Measurements from ENCODE around the gene EEFSEC. TPM values are rescaled to one million over a fixed set of nuclear protein-coding genes. Genes with fewer than 3 reads are reported as not detected.
A peak's percentile ranks its signal among the peaks of the same experiment; 100 is the strongest.

EEFSEC gene
- total RNA-seq, 1 donor from 2014 or later, result 1.6 TPM

DNA sequence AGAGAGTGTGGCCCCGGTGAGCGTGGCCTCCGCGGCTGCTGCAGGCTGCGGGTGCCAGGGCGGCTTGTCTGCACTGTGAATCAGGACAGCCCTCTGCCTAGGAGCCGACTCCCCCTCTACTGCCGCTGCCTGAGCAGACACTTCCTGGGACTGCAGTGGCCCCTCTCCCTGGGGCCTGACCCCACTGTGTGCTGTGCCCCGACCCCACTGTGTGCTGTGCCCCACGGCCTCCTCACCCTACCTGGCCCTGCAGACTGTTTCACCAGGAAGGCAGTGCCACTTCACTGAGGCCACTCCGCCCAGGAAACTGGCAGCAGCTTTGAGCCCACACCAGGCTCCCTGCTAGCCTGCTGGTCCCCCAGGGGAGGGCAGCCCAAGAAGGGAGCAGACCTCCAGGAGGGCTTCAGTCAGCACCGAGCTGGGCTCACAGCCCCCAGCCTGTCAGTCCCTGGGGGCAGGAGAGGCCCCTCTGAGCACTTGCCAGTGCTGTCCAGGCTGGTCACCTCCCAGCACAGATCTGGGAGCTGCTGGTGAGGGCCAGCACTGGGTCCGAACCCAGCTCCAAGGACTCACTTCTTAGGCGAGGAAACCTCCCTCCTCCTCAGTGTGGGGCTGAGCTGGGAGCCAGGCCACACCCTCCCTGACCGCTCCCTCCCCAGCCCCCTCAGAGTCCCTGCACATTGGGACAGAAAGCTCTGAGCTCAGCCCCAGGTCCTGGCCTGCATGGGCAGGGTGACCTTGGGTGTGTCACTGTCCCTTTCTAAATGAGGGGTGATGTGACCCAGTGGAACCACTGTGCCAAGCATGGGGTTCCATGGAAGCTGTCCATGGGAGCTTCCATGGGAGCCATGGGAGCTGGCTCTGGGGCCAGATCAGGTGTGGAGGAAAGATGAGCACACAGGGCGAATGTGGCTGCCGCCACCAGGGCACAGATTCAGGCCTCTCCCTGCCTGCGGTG, 256.6 kb downstream of the EEFSEC start:
- DNase-seq (ENCODE audit: low read depth in 2 of 2), result no peak

DNA sequence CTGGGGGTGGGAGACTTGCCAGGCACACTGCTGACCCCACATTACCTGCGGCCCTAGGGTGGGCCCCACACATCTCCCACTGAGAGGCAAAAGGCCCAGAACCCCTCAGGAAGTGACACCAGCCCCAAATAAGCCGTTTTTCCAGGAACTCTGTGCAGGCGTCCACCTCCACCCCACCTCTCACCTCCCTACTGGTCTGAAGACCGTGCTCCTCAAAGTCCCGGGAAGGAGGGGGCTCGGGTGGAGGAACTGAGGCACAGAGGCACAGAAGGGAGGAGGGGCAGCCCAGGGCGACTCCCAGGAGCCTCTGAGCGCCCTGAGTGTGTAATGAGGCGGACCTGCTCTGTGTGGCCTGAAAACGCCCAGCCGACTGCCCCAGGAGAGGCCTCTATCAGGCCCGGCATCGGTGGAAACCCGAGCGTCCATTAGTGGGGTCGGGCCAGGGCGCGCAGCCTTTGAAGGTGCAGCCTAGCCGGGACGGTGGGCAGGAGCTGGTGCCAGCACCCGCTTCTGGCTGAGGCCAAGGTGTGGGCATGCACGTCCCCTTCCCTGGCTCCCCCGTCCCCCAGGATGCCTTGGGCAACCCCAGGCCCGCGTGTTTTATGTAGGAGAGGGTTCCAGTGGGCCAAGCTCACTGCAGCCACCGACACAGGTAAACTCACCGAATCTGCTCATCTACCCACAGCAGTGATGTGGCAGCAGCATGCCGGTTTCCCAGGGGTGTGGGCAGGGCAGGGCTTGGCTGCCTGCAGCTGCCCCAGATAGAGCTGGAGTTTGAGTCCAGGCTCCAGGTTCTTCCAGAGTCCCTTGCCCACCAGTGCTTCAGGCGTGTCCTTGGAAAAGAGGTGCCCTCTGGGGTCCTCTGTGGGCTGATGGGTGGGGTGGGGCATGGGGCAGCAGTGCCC, 257.6 kb downstream of the EEFSEC start:
- no peak for DNase-seq (ENCODE audit: low read depth in 2 of 2)

GRCh38 chr3:128411574-128412064, 258.3 kb downstream of the EEFSEC start:
- no peak for DNase-seq (ENCODE audit: low read depth in 2 of 2)

DNA sequence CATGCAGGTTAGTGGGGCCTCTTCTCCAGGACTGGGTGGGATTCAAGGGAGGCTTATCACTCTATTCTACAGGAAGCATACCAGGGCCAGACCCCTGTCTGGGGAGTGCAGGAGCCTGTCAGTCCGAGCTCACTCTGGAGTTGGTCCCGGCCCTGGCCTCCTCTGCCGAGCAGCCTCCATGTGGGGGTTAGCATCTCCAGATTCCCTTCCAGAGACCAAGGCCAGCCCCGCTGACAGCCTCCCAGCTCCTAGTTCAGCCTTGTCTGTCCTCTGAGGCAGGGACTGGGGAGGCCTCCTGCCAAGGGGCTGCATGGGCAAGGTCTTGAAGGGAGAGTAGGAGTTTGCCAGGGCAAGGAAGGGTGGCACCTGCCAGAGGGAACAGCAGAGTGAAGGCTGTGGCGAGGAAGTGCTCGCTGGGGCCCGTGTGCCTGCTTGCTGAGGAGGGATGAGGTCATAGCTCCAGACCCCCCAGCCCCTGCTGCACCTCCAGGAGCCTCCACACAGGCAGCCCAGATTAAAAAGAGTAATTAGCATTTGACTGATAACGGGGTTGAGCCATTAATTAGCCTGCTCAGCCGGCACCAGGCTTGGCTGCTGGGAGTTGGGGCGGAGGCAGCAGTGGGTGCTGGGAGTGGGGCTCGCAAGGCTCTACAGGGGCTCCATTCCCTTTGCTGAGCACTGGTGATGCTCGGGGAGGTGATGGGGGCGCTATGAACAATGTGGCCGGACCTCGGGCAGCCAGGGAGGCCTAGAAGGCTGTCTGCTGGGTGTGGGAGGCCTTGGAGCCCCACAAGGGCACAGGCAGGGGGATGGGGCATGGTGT, 259.1 kb downstream of the EEFSEC start:
- DNase-seq (ENCODE audit: low read depth in 2 of 2), result no peak

DNA sequence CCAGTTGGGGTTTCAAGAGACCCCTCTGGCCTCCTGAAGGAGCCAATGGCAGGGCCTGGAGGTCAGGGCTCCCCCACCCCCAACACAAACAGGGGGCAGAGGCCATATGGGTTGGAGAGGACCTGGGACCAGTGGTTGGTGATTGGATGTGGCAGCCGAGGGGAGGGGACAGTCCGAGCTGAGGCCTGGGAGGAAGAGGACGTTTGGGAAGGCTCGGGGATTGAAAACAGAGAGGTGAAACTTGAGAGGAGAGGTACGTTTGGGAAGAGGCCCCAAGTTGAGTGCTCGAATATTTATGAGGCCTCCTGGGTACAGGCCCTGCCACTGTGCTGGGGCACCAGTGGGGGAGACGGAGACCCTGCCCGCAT, 259.7 kb downstream of the EEFSEC start:
- DNase-seq (ENCODE audit: low read depth in 2 of 2), result no peak

DNA sequence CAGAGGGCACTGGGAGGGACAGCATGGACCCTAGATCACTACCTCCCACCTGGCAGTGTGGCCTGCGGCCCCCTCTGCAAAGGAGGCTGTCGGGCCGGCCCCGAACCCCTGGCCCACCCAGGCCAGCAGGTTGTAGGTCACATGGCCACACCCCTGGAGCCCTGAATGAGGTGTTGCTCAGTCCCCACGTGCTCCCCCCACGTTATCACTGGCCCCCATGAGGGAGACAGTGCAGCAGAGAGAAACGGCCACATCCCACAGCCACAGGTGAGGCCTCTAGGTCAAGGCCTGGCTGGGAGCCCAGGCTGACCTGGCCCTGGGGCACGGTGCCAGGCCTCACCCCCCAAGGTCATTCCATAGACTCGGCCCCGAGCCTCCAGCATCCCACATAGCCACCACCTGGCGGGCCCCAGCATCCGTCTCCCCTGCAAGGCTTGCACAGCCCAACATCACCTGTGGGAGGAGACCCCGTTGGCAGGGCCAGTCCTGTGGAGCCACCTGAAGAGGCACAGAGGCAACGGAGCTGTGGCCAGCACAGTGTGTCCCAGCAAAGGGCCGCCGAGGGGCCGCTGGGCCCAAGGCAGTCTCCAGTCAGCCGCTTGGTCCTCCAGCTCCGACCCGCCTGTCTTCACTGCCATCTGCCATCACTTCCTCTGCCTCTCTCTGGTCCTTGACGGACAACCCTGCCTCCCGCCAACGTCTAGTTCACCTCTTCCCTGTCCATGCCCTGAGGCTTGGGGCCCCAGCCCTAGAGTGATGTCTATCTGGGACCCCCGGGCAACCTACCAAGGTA, 260.3 kb downstream of the EEFSEC start:
- DNase-seq (ENCODE audit: low read depth in 2 of 2), result no peak

DNA sequence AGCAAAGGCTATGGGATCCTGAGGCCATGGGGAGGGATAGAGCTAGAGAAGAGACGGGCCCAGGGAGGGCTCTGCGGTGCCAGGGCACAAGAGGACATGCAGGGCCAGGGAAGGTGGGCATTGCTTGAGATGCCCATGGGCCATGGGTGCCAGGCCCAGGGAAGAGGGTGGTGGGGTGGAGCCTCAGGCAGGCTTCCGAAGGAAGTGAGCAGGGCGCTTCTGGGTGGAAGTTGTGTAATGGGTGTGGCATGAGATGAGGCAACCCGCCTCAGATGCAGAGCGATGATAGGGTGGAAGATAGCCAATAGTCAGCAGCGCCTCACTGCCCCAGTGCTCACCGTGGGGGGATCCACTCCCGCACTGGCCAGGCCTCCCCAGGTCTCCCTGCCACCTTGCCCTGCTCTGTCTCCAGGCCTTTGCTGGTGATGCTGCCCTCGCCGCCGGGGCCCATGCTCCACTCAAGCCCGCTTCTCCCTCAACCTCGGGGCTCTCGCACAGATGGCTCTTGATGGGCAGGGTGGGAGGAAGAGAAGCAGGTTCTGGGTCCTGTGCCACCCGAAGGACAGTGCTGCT, 262.0 kb downstream of the EEFSEC start:
- no peak for DNase-seq (ENCODE audit: low read depth in 2 of 2)

- DNase-seq (ENCODE audit: low read depth in 2 of 2), result no peak
Observed at GRCh38 chr3:128415773-128416577, 262.7 kb downstream of the EEFSEC start.

DNA sequence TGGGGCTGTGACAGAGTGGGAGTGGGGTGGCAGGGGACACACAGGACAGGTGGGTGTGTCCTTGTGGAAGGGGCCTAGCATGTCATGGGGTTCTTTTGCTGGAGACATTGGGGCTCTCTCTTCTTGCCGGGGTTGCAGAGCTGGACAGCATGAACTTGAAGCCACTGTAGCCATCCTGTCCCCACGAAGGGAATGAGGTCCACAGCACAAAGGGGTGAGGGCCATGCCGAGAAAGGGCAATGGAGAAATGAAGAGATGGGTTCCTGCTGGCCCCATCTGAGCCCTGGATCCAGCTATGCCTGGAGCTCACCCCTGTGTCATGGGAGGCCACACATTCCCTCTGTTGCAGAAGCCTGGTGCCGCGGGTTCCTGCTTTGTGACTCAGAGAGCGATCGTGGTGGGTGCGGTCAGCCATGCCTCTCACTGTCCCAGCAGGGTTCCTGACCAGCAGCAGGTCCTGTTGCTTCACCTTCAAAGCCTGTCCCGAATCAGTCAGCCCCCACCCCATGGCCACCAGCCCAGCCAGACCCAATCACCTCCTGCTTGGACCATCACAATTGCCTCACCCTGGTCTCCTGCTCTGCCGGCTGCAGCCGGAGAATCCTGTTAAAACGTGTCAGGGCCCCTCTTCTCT, 263.4 kb downstream of the EEFSEC start:
- DNase-seq (ENCODE audit: low read depth in 2 of 2), result peak in 1 of 2 donors; percentile 27

GRCh38 chr3:128418900-128419299, 265.6 kb downstream of the EEFSEC start:
- DNase-seq (ENCODE audit: low read depth in 2 of 2), result no peak

DNA sequence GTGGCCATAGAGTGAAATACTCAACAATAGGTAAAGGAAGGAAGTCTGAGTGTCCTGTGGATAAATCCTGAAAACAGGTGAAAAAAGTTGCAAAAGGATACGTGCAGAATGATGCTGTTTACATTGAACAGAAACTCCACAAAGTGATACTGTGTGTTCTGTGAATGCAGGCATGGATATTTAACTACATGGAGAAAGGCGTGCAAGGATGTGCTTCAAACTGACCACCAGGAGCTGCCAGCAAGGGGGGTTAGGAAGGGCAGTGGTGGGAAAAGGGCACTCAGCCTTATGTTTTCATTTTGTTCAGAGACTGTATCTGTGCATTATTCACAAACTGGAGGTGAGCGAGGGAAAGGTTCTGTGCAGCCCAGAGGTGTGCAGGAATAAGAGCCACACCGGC, 266.0 kb downstream of the EEFSEC start:
- no peak for DNase-seq (ENCODE audit: low read depth in 2 of 2)

GRCh38 chr3:128420289-128420688, 267.0 kb downstream of the EEFSEC start:
- no peak for DNase-seq (ENCODE audit: low read depth in 2 of 2)

- no peak for DNase-seq (ENCODE audit: low read depth in 2 of 2)
Observed at GRCh38 chr3:128420720-128421438, 267.6 kb downstream of the EEFSEC start.

DNA sequence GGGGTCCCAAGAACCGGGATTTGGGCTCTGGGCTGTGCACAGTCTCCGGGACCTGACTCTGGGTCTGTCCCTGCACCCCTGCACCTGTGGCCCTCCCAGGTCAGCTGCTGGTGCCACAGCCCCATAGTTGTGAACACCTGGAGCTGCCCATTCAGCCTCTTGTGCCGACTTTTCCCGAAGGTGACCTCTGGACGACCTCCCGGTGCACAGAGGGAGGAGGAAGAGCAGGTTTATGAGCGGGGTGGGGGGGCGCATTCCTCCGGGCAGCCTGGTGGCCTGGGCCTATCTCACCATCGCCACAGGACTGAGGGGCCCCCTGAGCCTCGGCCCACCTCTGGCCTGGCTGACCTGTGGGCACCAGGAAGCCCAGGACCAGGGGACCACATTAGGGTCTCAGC, 268.2 kb downstream of the EEFSEC start:
- DNase-seq (ENCODE audit: low read depth in 2 of 2), result no peak

DNA sequence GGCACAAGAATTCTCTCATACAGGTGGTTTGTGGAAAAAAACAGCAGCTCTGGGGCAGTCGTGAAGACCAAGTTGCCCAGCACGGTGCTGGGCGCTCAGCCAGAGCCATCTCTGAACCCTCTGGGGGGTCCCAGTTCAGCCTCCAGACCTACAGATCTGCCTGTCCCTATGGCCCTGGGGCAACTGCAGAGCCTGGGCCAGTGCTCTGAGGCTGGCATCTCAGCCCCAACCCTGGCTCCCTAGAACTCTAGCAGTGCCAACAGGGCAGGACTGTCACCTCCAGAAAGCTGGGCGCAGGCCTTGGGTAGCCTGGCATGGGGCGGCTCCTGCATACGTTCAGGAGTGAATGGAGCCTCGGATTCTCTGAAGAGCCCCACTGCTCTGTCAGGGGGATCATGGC, 268.7 kb downstream of the EEFSEC start:
- DNase-seq (ENCODE audit: low read depth in 2 of 2), result no peak

- DNase-seq (ENCODE audit: low read depth in 2 of 2), result no peak
Observed at GRCh38 chr3:128422762-128423524, 269.7 kb downstream of the EEFSEC start.

GRCh38 chr3:128423525-128424147, 270.4 kb downstream of the EEFSEC start:
- DNase-seq (ENCODE audit: low read depth in 2 of 2), result no peak
